GM19397 (cell line): ENCODE data around the gene UPP1.
A peak's percentile ranks its signal among the peaks of the same experiment; 100 is the strongest.
"Not testable (repeated sequence)": the region's sequence is repeated elsewhere in the genome, so short reads cannot be mapped to it uniquely, and the experiment has no call there.

Source experiments
- ATAC-seq: cut with Tn5 transposase; IDR thresholded peaks from one replicate; pipeline ENCODE4 v1.9.1; 2021; ENCODE audit warnings: mild to moderate bottlenecking, moderate library complexity; ENCODE audit not compliant: unreplicated experiment

The UPP1 gene

DNA sequence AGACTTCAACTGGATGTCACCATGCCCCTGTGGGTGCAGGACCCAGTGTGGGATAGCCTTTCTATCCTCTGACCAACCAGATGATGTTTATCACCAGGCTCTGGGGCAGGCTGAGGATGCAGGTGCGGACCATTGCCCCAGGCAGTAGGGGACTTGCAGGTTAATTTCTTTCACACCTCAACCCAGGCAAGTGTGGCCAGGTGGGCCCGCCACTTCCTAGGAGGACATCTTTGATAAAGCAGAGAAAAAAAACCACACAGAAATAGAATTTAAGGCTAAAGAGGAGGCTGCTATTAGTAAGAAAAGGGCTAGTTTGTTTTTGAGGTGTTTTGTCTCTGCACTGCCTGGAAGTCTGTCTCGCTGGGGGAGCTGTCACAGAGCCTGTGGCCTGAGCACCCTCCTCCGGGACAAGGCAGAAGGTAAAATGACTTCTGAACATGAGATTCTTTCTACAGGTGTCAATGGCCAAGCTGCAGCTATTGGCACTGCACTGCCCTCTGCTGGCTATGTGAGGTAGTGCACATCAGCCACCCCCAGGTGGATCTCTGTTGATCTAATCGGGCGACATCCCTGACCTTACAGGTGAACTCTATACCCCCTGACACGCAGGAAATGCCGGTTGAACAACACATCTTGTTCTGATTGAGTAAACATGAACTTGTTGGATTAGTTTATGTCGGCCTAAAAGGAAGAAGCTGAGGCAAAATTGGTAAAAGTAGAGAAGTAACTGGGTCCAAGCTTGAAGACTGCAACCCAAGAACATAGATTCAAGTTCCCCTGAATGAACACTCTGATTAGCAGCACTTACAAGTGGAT lies 21.0 kb downstream of the UPP1 start:
- ATAC-seq = peak; percentile 84

DNA sequence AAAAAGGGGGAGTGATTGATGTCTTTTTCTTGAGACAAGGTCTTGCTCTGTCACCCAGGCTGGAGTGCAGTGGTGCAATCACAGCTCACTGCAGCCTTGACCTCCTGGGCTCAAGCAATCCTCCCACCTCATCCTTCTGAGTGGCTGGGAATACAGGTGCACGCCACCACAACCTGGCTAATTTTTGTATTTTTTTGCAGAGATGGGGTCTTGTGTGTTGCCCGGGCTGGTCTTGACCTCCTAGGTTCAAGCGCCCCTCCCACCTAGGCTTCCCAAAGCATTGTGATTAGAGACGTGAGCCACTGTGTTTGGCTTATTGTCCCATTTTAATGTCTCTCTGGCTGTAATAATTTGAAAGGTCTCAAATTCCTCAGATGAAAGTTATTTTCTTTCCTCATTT lies 21.8 kb downstream of the UPP1 start:
- ATAC-seq = no peak

DNA sequence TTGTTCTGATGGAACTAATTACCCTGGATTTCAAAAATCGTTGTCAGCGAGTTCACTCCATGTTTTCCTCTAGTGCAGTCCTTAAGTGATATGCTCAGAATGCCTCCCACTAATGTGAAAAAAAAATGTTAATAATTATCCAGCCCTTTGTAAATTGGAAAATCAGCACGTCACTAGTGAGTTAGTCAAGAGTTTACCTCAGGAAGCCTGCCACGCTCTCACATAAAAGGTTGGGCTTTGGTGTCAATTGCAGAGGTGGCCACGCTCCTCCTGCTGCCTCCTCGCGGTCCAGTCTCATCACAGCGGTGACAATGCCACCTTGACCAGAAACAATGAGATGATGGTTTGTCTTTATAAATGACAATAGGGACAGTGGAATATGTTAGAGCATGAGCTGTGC lies 22.5 kb downstream of the UPP1 start:
- ATAC-seq = no peak

DNA sequence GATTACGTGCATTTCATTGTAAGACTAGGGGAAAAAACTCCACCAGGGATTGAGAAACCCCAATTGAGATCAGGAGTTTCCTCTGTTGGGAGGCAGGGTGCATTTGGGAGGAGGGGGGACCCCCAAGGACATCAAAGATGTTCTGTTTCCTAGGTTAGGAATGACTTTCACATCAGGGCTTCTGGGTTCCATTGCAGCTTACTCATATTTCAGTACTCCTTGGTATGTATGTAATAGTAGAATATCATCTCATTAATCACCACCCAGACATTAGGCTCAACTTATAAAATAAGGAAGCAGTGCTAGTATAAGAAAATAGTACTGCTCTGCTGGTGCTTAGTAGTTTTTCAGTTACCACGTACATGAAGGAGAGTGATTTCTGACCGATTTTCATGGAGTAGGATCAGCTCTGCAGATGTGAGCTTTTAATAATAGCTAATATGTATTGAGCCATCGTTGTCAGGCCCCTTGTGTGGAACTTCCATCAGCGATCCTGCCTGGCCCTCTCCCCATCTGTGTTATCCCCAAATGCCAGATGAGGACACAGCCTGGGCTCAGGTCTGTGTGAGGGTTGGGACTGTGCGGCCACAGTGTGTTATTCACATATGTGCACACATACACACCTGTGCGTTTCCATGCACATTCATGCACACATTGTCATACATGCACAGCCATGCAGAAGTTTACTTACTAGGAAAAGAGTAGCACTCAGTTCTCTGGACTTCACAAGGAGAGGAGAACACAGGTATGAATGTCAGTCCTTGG lies 23.5 kb downstream of the UPP1 start:
- ATAC-seq = no peak

DNA sequence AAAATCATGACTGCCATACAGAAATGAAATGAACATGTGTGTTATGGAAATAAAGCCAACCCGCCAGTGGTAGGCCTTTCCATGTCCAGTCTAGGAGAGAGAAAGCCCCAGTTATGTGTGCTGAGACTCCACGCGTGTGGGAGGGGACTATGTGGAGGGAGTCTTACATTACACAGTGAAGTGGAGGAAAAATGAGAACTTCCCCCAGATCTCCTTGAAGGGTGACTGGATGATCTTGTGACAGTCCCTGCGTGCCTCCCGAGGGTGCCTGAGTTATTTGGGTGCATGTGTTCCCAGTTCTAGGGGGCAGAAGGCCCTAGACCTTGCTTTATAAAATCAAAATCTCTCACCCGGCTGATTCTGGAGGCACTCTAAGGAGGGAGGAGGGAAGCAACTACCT lies 24.2 kb downstream of the UPP1 start:
- ATAC-seq = no peak

DNA sequence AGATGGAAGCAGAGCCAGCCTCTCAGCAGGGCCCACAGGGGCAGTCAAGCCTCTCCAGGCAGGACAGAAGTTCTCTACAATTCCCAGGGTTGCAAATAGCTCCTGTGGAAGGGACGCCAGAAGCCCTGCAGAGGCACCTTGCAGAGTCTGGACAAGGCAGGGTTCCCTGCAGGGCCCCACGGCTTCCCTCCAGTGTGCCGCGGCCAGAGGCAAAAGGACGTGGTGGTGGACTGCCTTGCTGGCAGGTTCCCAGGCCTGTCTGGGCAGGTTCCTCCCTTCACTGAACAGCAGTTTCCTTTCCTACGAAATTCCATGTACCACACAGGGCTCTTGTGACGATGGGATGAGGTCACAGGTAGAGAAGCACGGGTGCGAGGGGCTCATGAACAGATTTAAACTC lies 25.1 kb downstream of the UPP1 start:
- no peak for ATAC-seq

DNA sequence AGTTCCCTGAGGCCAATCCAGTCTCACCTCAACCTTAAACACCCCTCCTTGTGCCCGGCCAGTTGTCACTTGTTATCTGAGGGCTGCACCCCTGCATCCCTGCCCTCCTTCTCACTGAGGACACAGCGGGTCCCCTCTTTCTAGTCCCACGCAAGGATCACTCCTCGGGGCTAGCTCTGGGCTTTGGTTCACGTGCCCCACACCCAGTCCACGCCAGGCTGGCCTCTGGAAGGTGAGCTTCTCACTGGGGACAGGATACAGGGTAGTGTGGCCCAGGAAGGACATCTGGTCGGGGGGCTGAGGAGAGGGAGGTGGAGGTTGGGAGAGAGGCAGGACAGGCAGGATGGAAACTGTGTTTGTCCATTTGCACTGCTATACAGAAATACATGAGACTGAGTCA lies 25.5 kb downstream of the UPP1 start:
- no peak for ATAC-seq

DNA sequence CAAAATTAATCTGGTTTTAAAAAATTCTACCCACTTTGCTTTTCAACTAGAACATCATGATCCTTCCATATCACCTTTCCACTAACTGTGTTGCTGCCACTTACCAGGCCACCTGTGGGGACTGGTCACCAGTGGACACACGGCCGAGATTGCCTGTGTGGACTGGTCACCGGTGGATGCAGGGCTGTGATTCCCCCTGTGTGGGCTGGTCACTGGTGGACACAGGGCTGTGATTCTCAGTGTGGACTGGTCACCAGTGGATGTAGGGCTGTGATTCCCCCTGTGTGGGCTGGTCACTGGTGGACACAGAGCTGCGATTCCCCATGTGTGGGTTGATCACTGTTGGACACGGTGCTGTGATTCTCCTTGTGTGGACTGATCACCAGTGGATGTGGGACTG lies 27.0 kb downstream of the UPP1 start:
- ATAC-seq = no peak

DNA sequence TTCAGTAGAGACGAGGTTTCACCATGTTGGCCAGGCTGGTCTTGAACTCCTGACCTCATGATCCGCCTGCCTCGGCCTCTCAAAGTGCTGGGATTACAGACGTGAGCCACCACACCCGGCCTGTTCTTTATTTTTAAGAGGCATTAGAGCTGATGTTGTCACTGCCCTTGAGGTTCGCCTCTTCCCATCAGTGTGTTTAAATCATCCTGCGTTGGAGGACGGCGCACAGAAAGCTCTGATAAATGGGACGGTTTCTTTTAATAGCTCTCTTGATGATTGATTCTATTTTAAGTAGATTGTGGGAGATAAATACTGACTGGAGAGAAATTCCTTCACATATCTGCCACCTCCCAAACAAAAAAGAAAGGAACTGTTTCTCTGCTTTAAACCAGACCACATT lies 29.0 kb downstream of the UPP1 start:
- no peak for ATAC-seq

DNA sequence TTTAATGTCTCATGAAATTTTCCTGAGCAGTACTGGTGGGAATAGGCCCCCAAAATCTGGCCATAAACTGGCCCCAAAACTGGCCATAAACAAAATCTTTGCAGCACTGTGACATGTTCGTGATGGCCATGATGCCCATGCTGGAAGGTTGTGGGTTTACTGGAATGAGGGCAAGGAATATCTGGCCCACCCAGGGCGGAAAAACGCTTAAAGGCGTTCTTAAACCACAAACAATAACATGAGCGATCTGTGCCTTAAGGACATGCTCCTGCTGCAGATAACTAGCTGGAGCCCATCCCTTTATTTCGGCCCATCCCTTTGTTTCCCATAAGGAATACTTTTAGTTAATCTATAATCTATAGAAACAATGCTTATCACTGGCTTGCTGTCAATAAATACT lies 31.5 kb downstream of the UPP1 start:
- not testable (repeated sequence) for ATAC-seq

DNA sequence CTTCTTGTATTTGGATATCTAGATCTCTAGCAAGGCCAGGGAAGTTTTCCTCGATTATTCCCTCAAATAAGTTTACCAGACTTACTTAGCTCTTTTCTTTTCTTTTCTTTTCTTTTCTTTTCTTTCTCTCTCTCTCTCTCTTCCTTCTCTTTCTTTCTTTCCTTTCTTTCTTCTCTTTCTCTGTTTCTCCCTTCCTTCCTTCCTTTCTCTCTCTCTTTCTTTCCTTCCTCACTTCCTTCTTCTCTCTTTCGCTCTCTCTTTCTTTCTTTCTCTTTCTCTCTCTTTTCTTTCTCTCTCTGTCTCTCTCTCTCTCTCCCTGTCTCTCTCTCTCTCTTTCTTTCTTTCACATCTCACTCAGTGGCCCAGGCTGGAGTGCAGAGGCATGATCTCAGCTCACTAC lies 37.0 kb downstream of the UPP1 start:
- ATAC-seq = no peak

DNA sequence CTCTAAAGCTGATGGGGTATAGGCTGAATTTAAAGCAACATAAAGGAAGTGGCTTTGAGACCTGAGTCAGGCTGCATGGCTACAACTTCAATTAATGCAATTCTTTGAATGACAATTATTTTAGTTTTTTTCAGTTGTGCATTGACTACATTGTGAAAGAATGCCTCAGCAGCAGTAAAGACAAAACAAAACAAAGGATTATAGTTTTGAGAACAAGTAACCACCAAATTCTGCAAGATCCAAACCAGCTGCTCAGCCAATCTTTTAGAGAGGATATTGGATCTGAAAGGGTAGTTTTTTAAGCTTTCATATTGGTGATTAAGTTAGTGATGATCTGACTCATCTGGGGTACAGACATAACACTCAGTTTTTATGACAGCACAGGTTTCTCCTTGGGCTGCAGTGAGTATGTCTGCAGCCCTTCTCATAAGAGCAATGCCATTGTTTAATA lies 41.6 kb downstream of the UPP1 start:
- ATAC-seq = peak; percentile 69

DNA sequence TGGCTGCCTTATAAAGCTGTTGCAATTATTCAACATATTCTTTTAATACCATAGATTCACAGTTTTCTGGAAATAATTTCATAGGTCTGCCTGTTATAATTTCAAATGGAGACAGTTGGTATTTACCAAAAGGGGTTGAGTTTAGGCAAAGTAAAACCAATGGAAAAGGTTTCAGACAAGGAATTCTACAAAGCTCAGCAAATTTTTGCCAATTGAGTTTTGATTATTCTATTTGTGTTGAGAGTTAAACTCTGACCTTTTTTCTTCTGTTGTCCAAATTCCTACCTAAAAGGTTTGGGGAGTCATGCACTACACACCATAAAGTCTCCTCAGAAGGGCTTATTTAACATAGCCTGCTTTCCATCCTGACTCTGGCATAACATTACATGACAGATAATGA lies 43.7 kb downstream of the UPP1 start:
- no peak for ATAC-seq

DNA sequence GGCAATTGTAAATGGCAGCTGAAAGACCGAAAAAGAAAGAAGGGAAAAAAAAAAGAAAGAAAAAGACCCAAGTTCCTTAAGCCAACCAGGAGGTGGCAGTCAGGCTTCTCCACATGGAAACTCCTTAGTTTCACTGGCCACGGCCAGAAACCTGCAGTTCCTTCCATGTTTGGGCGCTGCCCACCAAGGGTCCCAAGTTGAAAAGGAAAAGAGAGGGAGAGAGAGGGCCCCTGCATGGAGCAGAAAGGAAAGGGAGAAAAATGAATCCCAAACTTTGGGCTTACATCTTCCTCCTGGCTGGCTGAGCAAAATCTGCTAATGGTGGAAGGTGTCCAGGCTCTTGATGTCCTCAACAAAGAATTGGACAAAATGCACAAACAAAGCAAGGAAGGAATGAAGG lies 50.4 kb downstream of the UPP1 start:
- ATAC-seq = no peak

DNA sequence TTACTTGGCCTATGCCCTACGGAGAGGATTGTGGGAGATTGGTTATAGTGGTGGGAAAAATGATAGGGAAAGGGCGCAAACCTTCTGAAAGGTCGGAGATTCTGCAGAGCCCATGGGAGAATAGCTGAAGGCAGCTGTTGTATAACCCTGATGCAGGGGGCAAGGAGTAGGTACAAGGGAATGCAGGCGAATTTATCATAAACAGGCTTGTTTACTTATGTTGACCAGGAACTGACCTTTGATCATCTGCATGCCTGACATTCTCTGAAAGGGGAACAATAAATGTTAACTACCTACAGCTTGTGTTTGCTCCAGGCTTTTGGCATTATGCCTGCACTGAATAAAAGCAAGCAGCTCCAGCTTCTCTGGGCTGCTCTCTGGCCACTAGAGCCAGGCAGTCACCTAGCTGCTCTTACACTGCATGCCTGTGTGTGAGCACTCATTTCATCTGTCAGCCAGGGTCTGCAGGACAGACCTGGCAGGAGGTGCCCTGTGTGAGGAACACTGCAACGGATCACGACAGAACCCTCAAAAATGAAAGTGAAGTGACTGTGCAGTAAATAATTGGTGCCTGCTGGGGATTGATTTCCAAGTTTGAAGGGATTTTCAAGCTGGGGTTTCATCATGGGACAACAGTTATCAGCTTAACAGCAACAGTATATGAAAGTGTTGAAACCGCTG lies 51.1 kb downstream of the UPP1 start:
- ATAC-seq = no peak

DNA sequence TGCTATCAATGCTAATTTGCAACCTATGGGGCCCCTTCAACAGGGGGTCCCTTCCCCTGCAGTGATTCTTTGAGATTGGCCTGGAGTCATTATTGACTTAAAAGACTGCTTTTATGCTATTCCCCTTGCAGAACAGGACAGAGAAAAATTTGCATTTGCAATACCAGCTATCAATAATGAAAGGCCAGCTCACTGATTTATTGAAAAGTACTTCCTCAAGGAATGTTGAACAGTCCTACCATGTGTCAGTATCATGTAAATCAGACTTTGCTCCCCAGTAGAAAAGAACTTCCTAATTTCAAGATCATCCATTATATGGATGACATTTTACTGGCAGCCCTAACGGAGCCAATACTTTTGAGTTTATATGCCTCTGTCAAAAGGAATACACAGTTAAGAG lies 52.5 kb downstream of the UPP1 start:
- no peak for ATAC-seq

DNA sequence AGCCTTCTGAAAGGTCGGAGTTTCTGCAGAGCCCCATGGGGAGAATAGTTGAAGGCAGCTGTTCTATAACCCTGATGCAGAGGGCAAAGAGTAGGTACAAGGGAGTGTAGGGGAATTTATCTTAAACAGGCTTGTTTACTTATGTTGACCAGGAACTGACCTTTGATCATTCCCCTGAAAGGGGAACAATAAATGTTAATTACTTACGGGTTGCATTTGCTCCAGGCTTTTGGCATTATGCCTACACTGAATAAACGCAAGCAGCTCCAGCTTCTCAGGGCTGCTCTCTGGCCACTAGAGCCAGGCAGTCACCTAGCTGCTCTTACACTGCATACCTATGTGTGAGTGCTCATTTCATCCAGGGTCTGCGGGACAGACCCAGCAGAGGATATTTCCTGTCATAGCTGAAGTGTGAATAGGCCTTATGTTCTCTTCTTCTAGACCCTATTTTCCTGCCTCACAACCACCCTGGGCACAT lies 55.3 kb downstream of the UPP1 start:
- ATAC-seq = no peak

DNA sequence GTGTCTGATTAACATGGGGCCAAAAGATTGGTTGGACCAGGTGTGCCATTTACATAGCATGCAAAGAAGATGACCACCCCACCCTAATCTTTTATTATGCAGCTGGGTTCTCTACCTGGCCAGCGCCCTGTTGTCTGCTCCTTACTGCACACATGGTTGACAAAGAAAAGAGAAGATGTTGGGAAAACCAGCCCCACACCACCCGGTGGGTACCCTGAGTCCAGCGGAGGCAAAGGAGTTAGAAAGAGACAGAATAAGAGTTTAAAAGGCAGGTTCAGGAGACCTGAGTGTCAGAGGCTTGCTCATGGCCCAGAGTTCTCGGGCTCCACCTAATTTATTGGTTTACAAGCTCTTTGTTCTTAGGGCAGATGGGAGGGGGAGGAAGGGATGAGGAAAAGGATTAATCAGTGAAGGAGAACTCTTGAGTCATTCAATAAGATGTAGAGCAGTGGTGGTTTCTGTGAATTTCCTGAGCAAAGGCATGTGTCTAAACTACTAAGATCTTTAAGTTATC lies 58.1 kb downstream of the UPP1 start:
- no peak for ATAC-seq

DNA sequence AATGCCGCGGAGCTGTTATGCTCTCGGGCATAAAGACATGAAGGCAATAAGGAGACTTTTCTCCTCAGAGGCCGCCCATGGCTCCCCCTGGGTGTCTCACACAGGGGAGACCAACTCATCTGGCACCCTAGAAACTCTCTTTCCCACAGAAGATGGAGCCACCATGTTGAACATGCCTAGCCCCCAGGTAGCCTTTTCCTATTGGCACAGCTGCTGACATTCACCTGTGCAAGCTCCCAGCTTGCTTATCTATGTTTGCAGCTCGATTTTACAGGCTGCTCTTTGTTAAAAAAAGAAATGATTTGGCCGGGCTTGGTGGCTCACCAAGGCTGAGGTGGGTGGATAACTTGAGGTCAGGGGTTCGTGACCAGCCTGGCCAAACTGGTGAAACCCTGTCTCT lies 58.6 kb downstream of the UPP1 start:
- not testable (repeated sequence) for ATAC-seq

DNA sequence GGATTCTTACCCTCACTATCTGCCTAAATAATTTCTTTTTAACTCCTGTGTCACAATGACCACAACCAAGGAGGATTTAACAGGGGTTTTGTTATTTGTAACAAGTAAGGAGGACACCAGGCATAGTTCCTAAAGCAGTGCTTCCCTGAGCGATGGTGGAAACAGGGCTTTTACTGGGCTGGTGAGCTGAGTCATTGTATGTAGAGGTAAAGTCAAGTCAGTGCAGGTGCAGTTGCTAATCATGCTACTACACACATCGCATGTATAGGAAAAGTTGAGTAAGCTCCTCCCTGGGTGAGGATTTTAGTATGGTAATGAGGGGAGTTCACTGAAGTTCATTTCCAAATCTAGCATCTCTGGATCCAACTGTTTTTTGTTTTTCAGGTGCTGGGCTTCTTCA lies 59.2 kb downstream of the UPP1 start:
- no peak for ATAC-seq

DNA sequence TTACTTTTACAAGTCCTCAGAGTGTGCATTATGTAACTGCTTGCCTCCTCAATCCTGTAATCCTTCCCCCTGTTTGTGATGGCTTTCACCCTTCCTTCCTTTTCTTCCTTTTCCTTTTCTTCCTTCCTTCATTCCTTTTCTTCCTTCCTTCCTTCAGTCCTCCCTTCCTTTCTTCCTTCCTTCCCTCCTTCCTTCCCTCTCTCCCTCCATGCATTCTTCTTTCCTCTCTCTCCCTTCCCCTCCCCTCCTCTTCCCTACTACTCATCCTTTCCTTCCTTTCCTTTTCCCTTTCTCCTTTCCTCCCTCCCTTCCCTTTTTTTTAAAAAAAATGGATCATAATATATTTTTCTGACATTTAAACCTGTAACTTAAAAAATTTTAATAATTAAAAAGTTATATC lies 60.0 kb downstream of the UPP1 start:
- no peak for ATAC-seq
